ENCODE data around the gene PTPRA.

Gene PTPRA

GRCh38 chr20:2995796-2996195 is 122.5 kb downstream of the PTPRA start:
- TF ChIP-seq CTCF (IDR thresholded peaks at IDR 0.05; ENCODE audit: extremely low read depth, missing control alignments), result no peak
- DNase-seq (ENCODE audit: low spot score), result no peak

GRCh38 chr20:2998728-2999127 is 125.4 kb downstream of the PTPRA start:
- no peak for DNase-seq (ENCODE audit: low spot score)
- no peak for TF ChIP-seq CTCF (IDR thresholded peaks at IDR 0.05; ENCODE audit: extremely low read depth, missing control alignments)

- DNase-seq (ENCODE audit: low spot score), result no peak
- TF ChIP-seq CTCF (IDR thresholded peaks at IDR 0.05; ENCODE audit: extremely low read depth, missing control alignments), result no peak
Measured at GRCh38 chr20:3000852-3001523, 127.7 kb downstream of the PTPRA start.

GRCh38 chr20:3003416-3003815 is 130.1 kb downstream of the PTPRA start:
- no peak for TF ChIP-seq CTCF (IDR thresholded peaks at IDR 0.05; ENCODE audit: extremely low read depth, missing control alignments)
- no peak for DNase-seq (ENCODE audit: low spot score)

GRCh38 chr20:3010985-3011723 is 137.9 kb downstream of the PTPRA start:
- DNase-seq (ENCODE audit: low spot score), result no peak
- TF ChIP-seq CTCF (IDR thresholded peaks at IDR 0.05; ENCODE audit: extremely low read depth, missing control alignments), result no peak

- no peak for DNase-seq (ENCODE audit: low spot score)
- no peak for TF ChIP-seq CTCF (IDR thresholded peaks at IDR 0.05; ENCODE audit: extremely low read depth, missing control alignments)
Measured at GRCh38 chr20:3011752-3012151, 138.5 kb downstream of the PTPRA start.

- TF ChIP-seq CTCF (IDR thresholded peaks at IDR 0.05; ENCODE audit: extremely low read depth, missing control alignments), result no peak
- no peak for DNase-seq (ENCODE audit: low spot score)
Measured at GRCh38 chr20:3013771-3014170, 140.5 kb downstream of the PTPRA start.
